Raji (cell line): ENCODE results near the gene PSMF1.

Experiments
- POLR2A ChIP-seq: IDR thresholded peaks from 2 replicates; pipeline ENCODE4 v1.6.1; 2011; ENCODE audit warnings: low read depth, low read length, control low read depth; ENCODE audit not compliant: insufficient read depth

Gene PSMF1

DNA sequence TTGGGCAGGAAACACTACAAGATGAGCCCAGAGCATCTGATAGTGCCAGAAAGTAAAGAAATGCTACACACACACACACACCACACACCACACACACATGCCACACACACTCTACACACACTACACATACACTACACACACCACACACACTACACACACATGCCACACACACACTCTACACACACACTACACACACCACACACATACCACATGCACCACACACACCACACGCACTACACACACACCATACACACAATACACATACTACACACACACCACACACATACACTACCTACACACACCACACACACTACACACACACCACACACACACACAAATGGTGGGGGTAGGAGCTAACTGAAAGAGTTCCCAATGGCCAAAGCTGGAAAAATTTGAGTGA is 69.9 kb downstream of the PSMF1 start:
- TF ChIP-seq POLR2A, result no peak

GRCh38 chr20:1189827-1190226 is 71.4 kb downstream of the PSMF1 start:
- TF ChIP-seq POLR2A, result no peak

GRCh38 chr20:1190847-1191246 is 72.4 kb downstream of the PSMF1 start:
- no peak for TF ChIP-seq POLR2A

DNA sequence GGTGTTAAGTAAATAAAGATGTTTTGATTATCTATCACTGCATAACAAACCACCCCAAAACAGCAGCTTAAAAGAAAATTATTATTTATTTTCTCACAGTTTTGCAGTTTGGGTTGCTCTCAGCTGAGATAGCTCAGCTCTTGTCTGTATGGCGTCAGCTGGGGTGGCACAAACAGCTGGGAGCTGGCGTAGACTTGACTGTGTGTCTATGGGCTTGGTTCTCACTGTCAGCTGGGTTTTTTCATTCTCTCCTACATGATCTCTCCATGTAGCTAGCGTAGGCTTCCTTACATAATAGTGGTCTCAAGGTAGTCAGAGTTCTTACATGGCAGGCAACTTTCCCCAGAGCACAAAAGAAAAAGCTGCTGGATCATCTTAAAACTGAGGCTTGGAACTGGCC is 72.9 kb downstream of the PSMF1 start:
- no peak for TF ChIP-seq POLR2A

- TF ChIP-seq POLR2A, result no peak
Observed at GRCh38 chr20:1195226-1195625, 76.8 kb downstream of the PSMF1 start.

GRCh38 chr20:1196634-1197033 is 78.2 kb downstream of the PSMF1 start:
- no peak for TF ChIP-seq POLR2A

- TF ChIP-seq POLR2A, result no peak
Observed at GRCh38 chr20:1197801-1198200, 79.4 kb downstream of the PSMF1 start.

DNA sequence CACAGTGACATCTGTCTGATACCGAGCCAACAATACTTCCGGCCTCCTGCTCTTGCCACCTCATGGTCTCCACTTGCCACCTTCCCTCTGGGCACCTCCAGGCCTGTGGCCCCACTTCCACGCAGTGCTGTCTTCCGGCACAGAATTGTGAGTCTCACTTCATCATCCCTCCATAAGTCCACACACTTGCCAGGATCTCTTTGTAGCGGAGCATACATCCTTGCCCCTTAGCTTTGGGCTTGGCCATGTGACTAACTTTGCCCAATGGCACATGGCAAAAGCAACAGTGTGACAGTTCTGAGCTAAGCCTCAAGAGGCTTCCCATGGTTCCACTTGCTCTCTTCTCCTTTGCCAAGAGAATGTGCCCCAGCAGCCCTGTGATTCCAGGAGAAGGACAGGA is 80.3 kb downstream of the PSMF1 start:
- TF ChIP-seq POLR2A, result no peak

DNA sequence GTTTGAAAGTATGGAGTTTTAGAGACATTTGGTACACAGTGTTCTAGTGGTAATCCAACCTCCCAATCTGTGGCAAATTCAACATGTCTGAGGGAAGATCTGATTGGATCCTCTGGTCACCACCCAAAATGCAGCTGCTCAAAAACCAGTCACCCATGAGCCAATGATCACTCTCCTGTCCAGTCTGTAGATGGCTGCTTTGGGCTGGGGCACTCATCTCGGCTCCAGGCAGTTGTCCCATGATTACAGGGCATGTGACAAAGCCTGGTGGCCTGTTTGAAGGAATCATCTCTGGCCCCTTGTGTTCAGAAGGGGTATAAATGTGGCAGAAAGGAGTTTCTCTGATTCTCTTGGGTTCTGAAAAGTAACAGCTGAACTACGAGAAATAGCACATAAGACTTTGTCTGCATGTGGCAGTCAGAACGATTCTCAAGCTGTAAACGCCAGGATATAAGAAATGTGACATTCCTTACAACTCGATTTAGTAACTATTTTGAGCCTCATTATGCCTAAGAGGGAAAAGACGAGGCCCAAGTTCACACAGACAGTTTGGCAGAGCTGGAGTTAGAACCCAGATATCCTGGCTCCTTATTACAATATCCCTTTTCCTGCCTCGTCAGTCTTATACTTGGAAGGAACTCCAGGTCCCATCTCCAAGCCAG is 80.9 kb downstream of the PSMF1 start:
- no peak for TF ChIP-seq POLR2A

- no peak for TF ChIP-seq POLR2A
Observed at GRCh38 chr20:1199964-1200363, 81.6 kb downstream of the PSMF1 start.

GRCh38 chr20:1202762-1203504 is 84.5 kb downstream of the PSMF1 start, which contains the start of gene C20orf202:
TSS of gene C20orf202 (plus strand) at chr20:1203454. CDS start at chr20:1203586, 132 bp downstream.
- TF ChIP-seq POLR2A, result no peak

DNA sequence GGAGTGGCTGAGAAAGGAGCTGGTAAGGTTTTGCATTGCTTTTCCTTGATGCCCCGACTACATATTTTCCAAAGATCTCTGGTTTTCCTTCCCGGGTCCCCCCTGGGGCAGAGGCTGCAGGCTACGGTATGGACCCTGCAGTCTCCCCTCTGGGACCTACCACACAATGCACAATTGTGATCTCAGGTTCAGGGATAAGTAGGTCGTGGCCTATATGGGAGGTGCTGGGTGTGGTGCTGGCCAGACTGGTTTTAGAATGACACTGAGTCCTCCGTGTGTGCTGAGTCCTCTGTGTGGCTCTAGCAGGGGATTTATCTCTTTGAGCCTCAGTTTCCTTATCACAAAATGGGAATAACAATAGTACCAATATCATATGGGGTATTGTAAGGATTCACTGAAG is 85.2 kb downstream of the PSMF1 start:
- no peak for TF ChIP-seq POLR2A

GRCh38 chr20:1204113-1204512 is 85.7 kb downstream of the PSMF1 start:
- TF ChIP-seq POLR2A, result no peak

DNA sequence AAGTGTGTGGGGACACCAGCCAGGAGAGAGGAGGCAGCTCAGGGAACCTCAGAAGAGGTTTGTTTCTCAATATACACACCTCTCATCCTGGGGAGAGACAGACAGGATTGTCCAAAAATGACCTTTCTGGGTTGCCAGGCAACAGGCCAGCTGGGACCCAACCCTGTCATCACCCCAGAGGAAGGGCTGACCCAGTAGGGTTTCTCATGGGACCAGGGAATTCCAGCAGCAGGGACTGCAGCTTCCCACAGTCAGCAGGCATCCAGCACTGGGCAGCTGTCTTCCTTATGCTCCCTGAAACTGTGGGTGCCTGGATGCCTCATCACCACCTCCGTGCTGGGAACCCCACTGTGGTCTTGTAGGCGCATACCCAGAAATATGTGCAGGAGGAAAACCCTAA is 86.2 kb downstream of the PSMF1 start:
- no peak for TF ChIP-seq POLR2A

GRCh38 chr20:1205802-1206201 is 87.4 kb downstream of the PSMF1 start:
- TF ChIP-seq POLR2A, result no peak

- TF ChIP-seq POLR2A, result no peak
Observed at GRCh38 chr20:1206366-1207148, 88.2 kb downstream of the PSMF1 start.
